AG04449 (cell line): ENCODE measurements around the gene PHLDB1.
"Not testable (repeated sequence)": the region's sequence is repeated elsewhere in the genome, so short reads cannot be mapped to it uniquely, and the experiment has no call there.

Experiments used
- CTCF ChIA-PET: fragments of 350-600 bp; formaldehyde crosslinking; extraction: SDS; loops from one replicate; lab custom pipeline; 2021; ENCODE audit warnings: antibody characterized with exemption; lab: Yijun Ruan, JAX
- POLR2A ChIA-PET: fragments of 400-600, 350-600 bp; formaldehyde crosslinking; extraction: SDS; loops from one replicate; lab custom pipeline; 2020; ENCODE audit warnings: antibody characterized with exemption, inconsistent platforms; lab: Yijun Ruan, JAX
- DNase-seq: peaks from one replicate; pipeline ENCODE4 v3.0.0-alpha.2; 2010; ENCODE audit warnings: low read depth, low spot score
- H3K4me3 ChIP-seq: 2 replicates; pipeline ENCODE4 v1.5.1; 2011; ENCODE audit warnings: low read depth, mild to moderate bottlenecking, control low read depth, low read length
- TF ChIP-seq, protein P1 (sequence below): IDR thresholded peaks from one replicate; pipeline ENCODE4 v1.5.1; 2011; ENCODE audit warnings: mild to moderate bottlenecking, moderate library complexity, low read length, control low read depth, inconsistent platforms; ENCODE audit not compliant: insufficient read depth; ENCODE audit errors: missing control alignments

Gene PHLDB1

DNA sequence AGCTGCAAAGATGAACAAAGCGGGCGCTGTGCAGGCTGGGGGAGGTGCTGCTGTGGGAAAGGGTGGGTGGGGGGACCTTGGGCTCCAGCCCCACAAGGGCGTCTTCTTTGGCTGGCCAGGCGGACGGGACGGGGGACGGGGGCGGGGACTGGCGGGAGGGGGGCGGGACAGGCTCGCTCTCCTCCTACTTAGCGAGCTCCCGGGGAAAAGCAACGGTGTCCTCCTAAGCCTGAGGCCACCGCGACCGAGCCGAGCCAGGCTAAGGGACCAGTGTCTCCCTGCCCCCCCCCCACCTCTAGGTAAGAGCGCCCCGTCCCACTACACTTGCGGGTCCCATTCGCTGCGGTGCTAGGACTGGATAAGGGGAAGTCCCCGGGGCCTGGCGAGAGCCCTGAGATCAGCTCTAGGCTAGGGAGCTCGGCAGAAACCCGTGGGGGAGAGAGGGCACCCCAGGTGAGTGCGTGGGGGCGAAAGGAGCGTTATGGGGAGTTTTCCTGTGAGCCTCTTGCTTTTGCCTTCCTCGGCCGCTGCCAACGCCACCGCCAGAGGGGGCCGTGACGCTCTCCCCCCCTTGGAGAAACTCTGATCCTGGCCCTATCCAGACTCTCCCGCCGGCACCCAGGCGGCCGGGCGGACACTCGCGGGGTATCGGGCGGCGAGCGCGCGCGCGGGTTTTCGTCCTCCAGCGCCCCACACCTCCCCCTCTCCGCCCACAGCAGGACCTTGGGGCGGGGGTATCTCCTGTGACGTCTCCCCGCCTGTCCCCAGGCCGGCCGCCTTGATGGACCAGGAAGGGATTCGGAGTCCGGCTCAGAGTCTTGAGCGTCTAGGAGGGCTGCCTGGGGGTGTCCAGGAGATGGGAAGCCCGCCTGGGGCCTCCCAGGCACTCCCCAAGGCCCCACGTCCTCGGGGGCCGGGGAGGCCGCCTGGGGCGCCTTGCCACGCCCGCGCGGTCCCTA lies at the start of gene PHLDB1:
Gene PHLDB1, plus strand, starts transcription at position 215 of the 959 bp plus-strand sequence. CDS start 6,222 bp downstream, outside the sequence.
- ChIA-PET POLR2A (interaction anchor here (0.5 to 8.5 kb wide), 6 partner anchors 9 to 409 kb away, joined by 3 to 172 read pairs (median 4); partner anchors contain the start of gene ARCN1), CTCF (interaction anchor here (0.8 to 8.9 kb wide), 13 partner anchors 14 to 59 kb away, joined by 3 to 138 read pairs (median 4); no protein-coding TSS in a partner anchor)
- TF ChIP-seq, protein P1, sequence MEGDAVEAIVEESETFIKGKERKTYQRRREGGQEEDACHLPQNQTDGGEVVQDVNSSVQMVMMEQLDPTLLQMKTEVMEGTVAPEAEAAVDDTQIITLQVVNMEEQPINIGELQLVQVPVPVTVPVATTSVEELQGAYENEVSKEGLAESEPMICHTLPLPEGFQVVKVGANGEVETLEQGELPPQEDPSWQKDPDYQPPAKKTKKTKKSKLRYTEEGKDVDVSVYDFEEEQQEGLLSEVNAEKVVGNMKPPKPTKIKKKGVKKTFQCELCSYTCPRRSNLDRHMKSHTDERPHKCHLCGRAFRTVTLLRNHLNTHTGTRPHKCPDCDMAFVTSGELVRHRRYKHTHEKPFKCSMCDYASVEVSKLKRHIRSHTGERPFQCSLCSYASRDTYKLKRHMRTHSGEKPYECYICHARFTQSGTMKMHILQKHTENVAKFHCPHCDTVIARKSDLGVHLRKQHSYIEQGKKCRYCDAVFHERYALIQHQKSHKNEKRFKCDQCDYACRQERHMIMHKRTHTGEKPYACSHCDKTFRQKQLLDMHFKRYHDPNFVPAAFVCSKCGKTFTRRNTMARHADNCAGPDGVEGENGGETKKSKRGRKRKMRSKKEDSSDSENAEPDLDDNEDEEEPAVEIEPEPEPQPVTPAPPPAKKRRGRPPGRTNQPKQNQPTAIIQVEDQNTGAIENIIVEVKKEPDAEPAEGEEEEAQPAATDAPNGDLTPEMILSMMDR: peak; percentile 79
- H3K4me3 ChIP-seq: peak within 1 kb of the TSS; percentile 80
- no peak for DNase-seq

DNA sequence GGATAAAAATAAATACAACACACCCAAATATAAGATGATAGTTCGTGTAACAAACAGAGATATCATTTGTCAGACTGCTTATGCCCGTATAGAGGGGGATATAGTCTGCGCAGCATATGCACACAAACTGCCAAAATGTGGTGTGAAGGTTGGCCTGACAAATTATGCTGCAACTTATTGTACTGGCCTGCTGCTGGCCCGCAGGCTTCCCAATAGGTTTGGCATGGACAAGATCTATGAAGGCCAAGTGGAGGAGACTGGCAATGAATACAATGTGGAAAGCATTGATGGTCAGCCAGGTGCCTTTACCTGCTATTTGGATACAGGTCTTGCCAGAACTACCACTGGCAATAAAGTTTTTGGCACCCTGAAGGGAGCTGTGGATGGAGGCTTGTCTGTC lies 46.6 kb upstream of the PHLDB1 start:
- DNase-seq: no peak
- POLR2A ChIA-PET: no interaction called here
- TF ChIP-seq, protein P1: no peak
- H3K4me3 ChIP-seq: no peak overlapping the region
- CTCF ChIA-PET: no interaction called here

DNA sequence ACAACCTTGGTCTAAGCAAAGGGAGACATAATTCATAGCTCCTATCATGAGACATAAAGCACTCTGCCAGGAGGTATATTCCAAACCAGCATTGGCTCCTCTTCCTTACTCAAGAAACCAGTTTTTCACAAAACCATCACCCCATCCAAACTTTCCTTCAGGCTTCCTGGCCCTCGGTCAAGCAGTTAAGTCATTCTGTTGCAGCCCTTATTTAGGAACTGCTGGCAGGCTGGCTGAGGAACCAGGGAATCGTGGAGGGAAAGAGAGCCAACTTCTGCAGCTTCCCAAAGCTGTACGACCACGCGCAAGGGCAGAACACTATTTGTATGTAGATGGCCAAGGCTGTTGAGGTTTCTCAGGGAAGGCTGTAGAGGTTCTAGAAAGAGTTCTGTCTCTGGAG lies 42.4 kb upstream of the PHLDB1 start:
- CTCF ChIA-PET: interaction anchor here (0.7 kb wide), 1 partner anchor 166 kb away, joined by 3 read pairs; no protein-coding TSS in a partner anchor
- TF ChIP-seq, protein P1: no peak
- H3K4me3 ChIP-seq: peak overlapping the region; percentile 69
- no peak for DNase-seq
- POLR2A ChIA-PET: no interaction called here

DNA sequence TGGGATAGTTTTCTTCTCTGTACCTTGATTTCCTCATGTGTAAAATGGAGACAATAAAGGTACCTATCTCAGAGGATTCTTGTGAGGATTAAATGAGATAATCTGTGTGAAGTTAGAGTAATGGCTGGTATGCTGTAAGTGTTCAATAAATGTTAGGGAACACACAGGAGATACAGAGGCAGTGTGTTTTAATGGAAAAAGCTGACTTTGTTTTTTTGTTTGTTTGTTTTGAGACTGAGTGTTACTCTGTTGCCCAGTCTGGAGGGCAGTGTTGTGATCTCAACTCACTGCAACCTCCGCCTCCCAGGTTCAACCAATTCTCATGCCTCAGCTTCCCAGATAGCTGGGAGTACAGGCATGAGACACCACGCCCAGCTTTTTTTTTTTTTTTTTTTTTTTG lies 37.7 kb upstream of the PHLDB1 start:
- ChIA-PET CTCF (no interaction called here), POLR2A (no interaction called here)
- DNase-seq: no peak
- TF ChIP-seq, protein P1: no peak
- no peak overlapping the region for H3K4me3 ChIP-seq

DNA sequence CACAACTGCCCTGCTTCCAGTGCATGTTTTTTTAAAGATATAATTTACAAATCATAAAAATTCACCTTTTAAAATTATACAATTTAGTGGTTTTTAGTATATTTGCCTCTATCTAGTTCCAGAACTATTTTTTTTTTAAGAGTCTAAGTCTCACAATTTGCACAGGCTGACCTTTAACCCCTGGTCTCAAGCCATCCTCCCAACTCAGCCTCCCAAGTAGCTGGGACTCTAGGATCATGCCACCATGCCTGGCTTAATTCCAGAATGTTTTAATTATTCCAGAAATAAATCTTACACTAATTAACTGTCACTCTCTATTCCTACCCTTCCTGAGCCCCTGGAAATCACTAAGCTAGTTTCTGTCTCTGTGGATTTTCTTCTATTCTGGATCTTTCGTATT lies 36.6 kb upstream of the PHLDB1 start:
- TF ChIP-seq, protein P1: no peak
- POLR2A ChIA-PET: interaction anchor here (2.1 kb wide), 1 partner anchor 48 kb away, joined by 6 read pairs; no protein-coding TSS in a partner anchor
- no peak for DNase-seq
- CTCF ChIA-PET: interaction anchor here (1.0 to 3.0 kb wide), 2 partner anchors 24 to 36 kb away, joined by 4 to 10 read pairs; partner anchors contain the start of gene PHLDB1
- no peak overlapping the region for H3K4me3 ChIP-seq

DNA sequence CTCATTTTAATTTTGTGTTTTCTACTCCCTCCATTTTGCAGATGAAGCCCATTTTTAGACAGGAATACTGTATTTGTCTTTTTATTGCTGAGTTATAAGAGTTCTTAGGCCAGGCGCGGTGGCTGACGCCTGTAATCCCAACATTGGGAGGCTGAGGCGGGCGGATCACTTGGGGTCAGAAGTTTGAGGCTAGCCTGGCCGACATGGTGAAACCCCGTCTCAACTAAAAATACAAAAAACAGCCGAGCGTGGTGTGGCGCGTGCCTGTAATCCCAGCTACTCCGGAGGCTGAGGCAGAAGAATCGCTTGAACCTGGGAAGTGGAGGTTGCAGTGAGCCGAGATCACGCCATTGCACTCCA lies 35.7 kb upstream of the PHLDB1 start:
- ChIA-PET CTCF (interaction anchor here (1.2 to 3.0 kb wide), 2 partner anchors 13 to 24 kb away, joined by 3 to 10 read pairs; no protein-coding TSS in a partner anchor), POLR2A (interaction anchor here (1.3 to 2.1 kb wide), 2 partner anchors 37 to 47 kb away, joined by 6 read pairs; no protein-coding TSS in a partner anchor)
- not testable (repeated sequence) for DNase-seq
- H3K4me3 ChIP-seq: peak overlapping the region; percentile 97
